GM12864 (cell line): ENCODE results near the gene DIP2A.
"Not testable (repeated sequence)": the region's sequence is repeated elsewhere in the genome, so short reads cannot be mapped to it uniquely, and the experiment has no call there.

ENCODE experiments used
- DNase-seq: peaks from one replicate; pipeline ENCODE4 v3.0.0-alpha.2; 2011; ENCODE audit warnings: low read depth
- H3K4me3 ChIP-seq: 2 replicates; pipeline ENCODE4 v1.5.1; 2011; ENCODE audit warnings: mild to moderate bottlenecking, low read depth, low read length, control low read depth
- TF ChIP-seq, protein P1 (sequence below): IDR thresholded peaks from 2 replicates; pipeline ENCODE4 v1.5.1; 2011; ENCODE audit warnings: low read depth, mild to moderate bottlenecking, moderate library complexity, low read length, control low read depth, inconsistent platforms; ENCODE audit errors: missing control alignments

DIP2A gene

DNA sequence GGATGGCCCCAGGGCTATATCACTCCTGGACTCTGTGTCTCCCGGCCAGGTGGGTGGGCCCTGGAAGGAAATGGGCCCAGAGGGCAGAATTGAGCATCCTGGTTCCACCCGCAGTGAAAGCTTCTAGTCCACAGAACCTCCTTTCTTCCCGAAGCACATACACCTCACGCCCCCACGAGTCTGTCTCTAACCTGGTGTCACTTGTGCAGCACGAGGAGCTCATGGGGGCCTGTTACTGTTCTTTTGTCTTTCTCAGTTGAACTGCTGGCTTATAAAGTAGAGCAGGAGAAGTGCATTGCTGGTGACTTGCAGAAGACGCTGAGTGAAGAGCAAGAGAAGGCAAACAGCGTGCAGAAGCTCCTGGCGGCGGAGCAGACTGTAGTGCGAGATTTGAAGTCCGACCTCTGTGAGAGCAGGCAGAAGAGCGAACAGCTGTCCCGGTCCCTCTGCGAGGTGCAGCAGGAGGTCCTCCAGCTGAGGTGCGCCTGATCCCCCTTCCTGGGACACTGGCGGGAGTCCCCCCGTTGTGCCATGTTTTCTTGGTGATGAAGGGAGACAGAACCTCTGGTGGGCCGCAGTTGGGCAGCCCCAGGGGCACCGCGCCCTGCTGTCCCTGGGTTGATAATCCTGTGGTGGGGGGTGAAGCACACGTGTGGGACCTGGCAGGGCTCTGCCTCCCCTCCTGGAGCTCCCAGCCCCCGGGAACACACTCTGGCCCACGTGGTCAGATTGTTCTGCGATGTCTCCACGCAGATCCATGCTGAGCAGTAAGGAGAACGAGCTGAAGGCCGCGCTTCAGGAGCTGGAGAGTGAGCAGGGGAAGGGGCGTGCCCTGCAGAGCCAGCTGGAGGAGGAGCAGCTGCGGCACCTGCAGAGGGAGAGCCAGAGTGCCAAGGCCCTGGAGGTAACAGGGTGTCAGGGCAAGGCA, 28.7 kb upstream of the DIP2A start:
- TF ChIP-seq, protein P1, sequence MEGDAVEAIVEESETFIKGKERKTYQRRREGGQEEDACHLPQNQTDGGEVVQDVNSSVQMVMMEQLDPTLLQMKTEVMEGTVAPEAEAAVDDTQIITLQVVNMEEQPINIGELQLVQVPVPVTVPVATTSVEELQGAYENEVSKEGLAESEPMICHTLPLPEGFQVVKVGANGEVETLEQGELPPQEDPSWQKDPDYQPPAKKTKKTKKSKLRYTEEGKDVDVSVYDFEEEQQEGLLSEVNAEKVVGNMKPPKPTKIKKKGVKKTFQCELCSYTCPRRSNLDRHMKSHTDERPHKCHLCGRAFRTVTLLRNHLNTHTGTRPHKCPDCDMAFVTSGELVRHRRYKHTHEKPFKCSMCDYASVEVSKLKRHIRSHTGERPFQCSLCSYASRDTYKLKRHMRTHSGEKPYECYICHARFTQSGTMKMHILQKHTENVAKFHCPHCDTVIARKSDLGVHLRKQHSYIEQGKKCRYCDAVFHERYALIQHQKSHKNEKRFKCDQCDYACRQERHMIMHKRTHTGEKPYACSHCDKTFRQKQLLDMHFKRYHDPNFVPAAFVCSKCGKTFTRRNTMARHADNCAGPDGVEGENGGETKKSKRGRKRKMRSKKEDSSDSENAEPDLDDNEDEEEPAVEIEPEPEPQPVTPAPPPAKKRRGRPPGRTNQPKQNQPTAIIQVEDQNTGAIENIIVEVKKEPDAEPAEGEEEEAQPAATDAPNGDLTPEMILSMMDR: no peak
- DNase-seq: no peak
- no peak overlapping the region for H3K4me3 ChIP-seq

DNA sequence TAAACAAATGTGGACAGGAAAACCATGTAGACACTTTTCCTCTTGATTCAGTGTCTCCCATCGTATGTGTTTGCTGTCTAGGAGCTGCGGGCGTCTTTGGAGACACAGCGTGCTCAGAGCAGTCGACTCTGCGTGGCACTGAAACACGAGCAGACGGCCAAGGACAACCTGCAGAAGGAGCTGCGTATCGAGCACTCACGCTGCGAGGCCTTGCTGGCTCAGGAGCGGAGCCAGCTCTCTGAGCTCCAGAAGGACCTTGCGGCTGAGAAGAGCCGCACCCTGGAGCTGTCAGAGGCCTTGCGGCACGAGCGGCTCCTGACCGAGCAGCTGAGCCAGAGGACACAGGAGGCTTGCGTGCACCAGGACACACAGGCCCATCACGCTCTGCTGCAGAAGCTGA, 27.2 kb upstream of the DIP2A start:
- no peak for DNase-seq
- TF ChIP-seq, protein P1: no peak

DNA sequence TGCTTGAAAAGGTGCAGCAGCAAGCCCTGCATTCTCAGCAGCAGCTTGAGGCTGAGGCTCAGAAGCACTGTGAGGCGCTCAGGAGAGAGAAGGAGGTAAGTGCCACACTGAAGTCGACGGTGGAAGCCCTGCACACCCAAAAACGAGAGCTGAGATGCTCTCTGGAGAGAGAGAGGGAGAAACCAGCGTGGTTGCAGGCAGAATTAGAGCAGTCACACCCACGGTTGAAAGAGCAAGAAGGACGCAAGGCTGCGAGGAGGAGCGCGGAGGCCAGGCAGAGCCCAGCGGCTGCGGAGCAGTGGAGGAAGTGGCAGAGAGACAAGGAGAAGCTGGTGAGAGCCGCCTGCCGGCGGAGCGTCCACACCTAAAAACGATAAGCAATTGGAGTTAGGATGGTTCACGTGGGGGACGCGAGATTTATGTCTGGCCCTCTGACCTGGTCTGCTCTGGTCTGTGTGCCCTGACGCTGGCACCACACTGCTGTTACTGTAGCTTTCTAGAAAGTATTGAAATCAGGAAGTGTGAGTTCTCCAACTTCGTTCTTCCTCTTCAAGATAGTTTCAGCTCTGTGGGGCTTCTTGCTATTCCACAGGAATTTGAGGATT, 26.7 kb upstream of the DIP2A start:
- TF ChIP-seq, protein P1: no peak
- DNase-seq: no peak
- H3K4me3 ChIP-seq: no peak overlapping the region

More for the DNA sequence above, 27.2 kb upstream of the DIP2A start:
- H3K4me3 ChIP-seq: no peak overlapping the region

- DNase-seq, H3K4me3 ChIP-seq: not testable (repeated sequence)
Measured at GRCh38 chr21:46433116-46433515, 25.6 kb upstream of the DIP2A start.

GRCh38 chr21:46434322-46434958, 24.3 kb upstream of the DIP2A start:
- TF ChIP-seq, protein P1: no peak
- no peak overlapping the region for H3K4me3 ChIP-seq
- no peak for DNase-seq

DNA sequence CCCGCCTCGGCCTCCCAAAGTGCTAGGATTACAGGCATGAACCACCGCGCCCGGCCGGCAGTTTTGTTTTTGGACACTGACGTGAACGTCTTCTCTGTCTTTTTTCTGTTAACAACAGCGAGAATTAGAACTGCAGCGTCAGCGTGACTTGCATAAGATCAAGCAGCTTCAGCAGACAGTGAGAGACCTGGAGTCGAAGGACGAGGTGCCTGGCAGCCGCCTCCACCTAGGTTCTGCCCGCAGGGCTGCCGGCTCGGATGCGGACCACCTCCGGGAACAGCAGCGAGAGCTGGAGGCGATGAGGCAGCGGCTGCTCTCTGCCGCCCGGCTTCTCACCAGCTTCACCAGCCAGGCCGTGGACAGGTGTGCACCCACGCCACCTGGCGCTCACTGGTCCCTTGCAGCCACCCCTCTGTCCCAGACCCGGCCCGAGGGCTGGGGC, 22.9 kb upstream of the DIP2A start:
- TF ChIP-seq, protein P1: no peak
- DNase-seq: no peak
- no peak overlapping the region for H3K4me3 ChIP-seq

GRCh38 chr21:46436621-46437020, 22.1 kb upstream of the DIP2A start:
- H3K4me3 ChIP-seq: no peak overlapping the region
- TF ChIP-seq, protein P1: no peak
- no peak for DNase-seq
